NCI-H2029 treated with DMSO at 0.1 percent for 48 hours (cell line): ENCODE data around the gene LRRC49.

ENCODE experiments used
- DNase-seq: peaks from one replicate; lab custom pipeline; 2025; lab: John Stamatoyannopoulos, UW

The LRRC49 gene

GRCh38 chr15:71092056-71092600, 199.5 kb downstream of the LRRC49 start:
- DNase-seq: no peak

- peak; percentile 27 for DNase-seq
These were observed 200.7 kb downstream of the LRRC49 start for GRCh38 chr15:71093054-71094024.

GRCh38 chr15:71094137-71094536, 201.5 kb downstream of the LRRC49 start:
- DNase-seq: no peak

- no peak for DNase-seq
These were observed 204.1 kb downstream of the LRRC49 start for GRCh38 chr15:71096676-71097075.

- DNase-seq: no peak
These were observed 205.3 kb downstream of the LRRC49 start for GRCh38 chr15:71097890-71098289.

- no peak for DNase-seq
These were observed 206.3 kb downstream of the LRRC49 start for GRCh38 chr15:71098920-71099319.
